Endothelial cell (in vitro differentiated cells): ENCODE measurements around the gene HHAT. TPM values are rescaled to one million over a fixed set of nuclear protein-coding genes. Genes with fewer than 3 reads are reported as not detected.
A peak's percentile ranks its signal among the peaks of the same experiment; 100 is the strongest.

Source experiments
- DNase-seq: peaks from one replicate; pipeline ENCODE4 v3.0.0; 2021; ENCODE audit warnings: low spot score
- H3K27ac Mint-ChIP-seq: one replicate; pipeline ENCODE4 v1.8.0; 2021; ENCODE audit warnings: mixed read lengths, inconsistent platforms; ENCODE audit not compliant: unreplicated experiment
- H3K27me3 Mint-ChIP-seq: one replicate; pipeline ENCODE4 v1.8.0; 2021; ENCODE audit warnings: mild to moderate bottlenecking, moderate library complexity, mixed read lengths, inconsistent platforms; ENCODE audit not compliant: unreplicated experiment
- H3K36me3 Mint-ChIP-seq: one replicate; pipeline ENCODE4 v1.8.0; 2021; ENCODE audit warnings: mild to moderate bottlenecking, low read depth, mixed read lengths, inconsistent platforms; ENCODE audit not compliant: unreplicated experiment
- H3K4me1 Mint-ChIP-seq: one replicate; pipeline ENCODE4 v1.8.0; 2021; ENCODE audit warnings: mild to moderate bottlenecking, mixed read lengths, inconsistent platforms; ENCODE audit not compliant: unreplicated experiment
- H3K4me3 Mint-ChIP-seq: one replicate; pipeline ENCODE4 v1.8.0; 2021; ENCODE audit warnings: mild to moderate bottlenecking, mixed read lengths, inconsistent platforms; ENCODE audit not compliant: unreplicated experiment
- H3K9me3 Mint-ChIP-seq: one replicate; pipeline ENCODE4 v1.8.0; 2021; ENCODE audit warnings: mixed read lengths, inconsistent platforms; ENCODE audit not compliant: unreplicated experiment
- total RNA-seq: library from RNA; stranded (reverse); fragmentation: NEBNext Ultra II Directional; extraction: Animal tissue kit (Norgen Biotek cat#: 25700); gene quantifications from one replicate; pipeline ENCODE4 v1.2.1, GENCODE V29; 2021; ENCODE audit not compliant: unreplicated experiment
- TF ChIP-seq, protein P1 (sequence below): fragments of 200-600 bp; sonication (generic); IDR thresholded peaks from one replicate; pipeline ENCODE4 v1.5.0; 2021; ENCODE audit warnings: antibody characterized with exemption; ENCODE audit not compliant: unreplicated experiment

Gene HHAT
- total RNA-seq, 1 donor from 2014 or later = 6.0 TPM

DNA sequence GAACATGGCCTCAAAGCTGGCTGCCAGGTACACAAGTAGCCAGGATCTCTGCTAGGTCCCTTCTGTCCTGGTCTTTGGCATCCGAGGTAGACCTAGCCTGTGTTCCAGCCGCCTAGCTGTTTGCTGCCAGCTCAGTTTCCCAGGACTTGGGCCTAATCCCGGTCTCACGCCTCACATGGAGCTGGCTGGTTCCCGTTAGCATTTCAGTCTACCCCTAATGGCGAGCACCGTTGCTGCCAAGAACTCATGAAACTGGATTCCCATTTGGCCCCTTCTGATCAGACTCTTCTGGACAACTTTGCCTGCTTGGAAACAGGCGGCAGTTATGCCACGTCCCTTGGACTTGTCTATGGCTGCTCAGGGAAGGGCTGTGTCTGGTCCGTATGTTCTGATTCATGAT is 26.2 kb upstream of the HHAT start:
- H3K27ac Mint-ChIP-seq = no peak overlapping the region
- peaks cover 3% of the 10 kb centered on the region for H3K27me3 Mint-ChIP-seq
- no peaks in the 10 kb centered on the region for H3K9me3 Mint-ChIP-seq
- H3K36me3 Mint-ChIP-seq = no peaks in the 10 kb centered on the region
- TF ChIP-seq, protein P1, sequence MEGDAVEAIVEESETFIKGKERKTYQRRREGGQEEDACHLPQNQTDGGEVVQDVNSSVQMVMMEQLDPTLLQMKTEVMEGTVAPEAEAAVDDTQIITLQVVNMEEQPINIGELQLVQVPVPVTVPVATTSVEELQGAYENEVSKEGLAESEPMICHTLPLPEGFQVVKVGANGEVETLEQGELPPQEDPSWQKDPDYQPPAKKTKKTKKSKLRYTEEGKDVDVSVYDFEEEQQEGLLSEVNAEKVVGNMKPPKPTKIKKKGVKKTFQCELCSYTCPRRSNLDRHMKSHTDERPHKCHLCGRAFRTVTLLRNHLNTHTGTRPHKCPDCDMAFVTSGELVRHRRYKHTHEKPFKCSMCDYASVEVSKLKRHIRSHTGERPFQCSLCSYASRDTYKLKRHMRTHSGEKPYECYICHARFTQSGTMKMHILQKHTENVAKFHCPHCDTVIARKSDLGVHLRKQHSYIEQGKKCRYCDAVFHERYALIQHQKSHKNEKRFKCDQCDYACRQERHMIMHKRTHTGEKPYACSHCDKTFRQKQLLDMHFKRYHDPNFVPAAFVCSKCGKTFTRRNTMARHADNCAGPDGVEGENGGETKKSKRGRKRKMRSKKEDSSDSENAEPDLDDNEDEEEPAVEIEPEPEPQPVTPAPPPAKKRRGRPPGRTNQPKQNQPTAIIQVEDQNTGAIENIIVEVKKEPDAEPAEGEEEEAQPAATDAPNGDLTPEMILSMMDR = no peak
- DNase-seq = no peak
- H3K4me1 Mint-ChIP-seq = no peaks in the 10 kb centered on the region
- H3K4me3 Mint-ChIP-seq = no peak overlapping the region

DNA sequence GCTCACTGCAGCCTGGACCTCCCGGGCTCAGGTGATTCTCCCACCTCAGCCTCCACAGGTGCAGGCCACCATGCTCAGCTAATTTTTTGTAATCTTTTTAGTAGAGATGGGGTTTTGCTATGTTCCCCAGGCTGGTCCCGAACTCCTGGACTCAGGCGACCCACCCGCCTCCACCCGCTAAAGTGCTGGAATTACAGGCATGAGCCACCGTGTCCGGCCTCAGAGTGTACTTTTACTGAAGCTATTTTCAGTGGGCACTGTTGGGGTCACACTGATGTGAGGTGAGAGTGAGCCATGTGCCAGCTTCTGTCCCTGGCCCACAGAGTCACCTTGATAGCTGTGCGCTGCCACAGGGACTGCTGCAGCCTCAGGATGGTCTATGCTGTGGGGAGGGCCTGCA is 25.3 kb upstream of the HHAT start:
- no peak for DNase-seq
- Mint-ChIP-seq H3K4me3 (no peak overlapping the region), H3K36me3 (no peaks in the 10 kb centered on the region), H3K27ac (no peak overlapping the region), H3K4me1 (no peaks in the 10 kb centered on the region), H3K9me3 (no peaks in the 10 kb centered on the region), H3K27me3 (peaks cover 3% of the 10 kb centered on the region)
- TF ChIP-seq, protein P1 = no peak

DNA sequence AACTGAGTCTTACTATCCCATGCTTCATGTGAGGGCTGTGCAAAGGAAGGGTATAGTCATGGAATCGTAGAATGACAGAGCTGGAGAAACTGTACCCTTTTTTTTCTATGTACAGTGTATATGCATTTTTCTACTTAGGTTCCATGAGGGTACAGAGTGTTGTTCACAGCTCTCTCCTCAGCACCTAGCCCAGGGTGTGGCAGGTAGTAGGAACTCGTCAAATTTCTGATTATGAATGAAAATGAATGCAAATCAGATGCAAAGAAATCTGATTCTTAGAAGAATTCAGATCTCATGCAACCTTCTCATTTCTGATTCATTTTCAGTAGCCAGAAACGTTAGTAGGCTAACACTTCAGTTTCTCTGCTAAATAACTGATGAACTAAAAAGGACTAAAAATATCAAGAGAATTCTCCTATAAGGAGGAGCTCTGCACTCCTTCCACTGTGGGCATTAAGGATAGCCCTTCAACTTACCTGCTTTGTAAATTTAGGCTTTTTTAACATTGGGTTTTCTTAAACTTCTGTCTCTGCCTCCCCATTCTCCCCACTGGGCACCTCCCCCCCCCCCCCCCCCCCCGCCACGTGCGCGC is 18.0 kb upstream of the HHAT start:
- no peaks in the 10 kb centered on the region for H3K36me3 Mint-ChIP-seq
- no peaks in the 10 kb centered on the region for H3K27me3 Mint-ChIP-seq
- H3K4me3 Mint-ChIP-seq = no peak overlapping the region
- H3K4me1 Mint-ChIP-seq = no peaks in the 10 kb centered on the region
- DNase-seq = no peak
- H3K9me3 Mint-ChIP-seq = no peaks in the 10 kb centered on the region
- H3K27ac Mint-ChIP-seq = no peak overlapping the region
- TF ChIP-seq, protein P1 = no peak

DNA sequence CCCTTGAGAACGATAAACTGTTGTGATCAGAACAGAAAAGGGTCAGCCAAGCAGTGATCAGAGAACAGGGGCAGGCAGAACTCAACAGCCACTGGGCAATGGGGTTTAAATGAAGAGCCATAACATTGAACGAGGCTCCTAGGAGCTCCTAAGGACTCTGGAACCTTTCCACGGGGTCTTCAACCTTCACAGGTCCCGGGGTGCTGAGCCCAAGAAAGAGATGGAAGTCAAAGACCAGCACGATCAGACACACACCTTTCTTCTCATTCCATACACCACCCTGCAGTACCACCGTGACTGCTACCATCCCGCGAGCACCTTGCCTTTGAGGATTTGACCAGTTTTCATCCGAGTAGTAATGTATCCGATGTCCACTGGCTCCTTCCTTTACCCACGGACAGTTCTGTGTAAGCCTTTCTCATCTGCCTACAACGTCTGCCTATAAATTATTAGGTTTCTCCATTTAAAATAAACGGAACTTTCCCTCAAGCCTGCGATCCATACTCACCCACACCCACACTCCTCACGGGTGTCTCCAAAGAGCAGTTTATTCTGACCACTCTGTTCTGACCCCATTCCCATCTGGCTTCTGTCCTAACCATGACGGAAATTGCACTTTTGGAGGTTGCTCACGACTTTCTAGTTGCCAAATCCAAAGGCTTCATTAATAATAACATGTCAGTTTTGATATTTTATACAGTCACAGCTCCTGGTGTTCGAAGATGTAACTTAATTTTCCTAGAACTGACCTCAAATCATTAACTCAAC is 16.8 kb upstream of the HHAT start:
- peak overlapping the region; percentile 91 for H3K4me3 Mint-ChIP-seq
- no peaks in the 10 kb centered on the region for H3K4me1 Mint-ChIP-seq
- H3K27me3 Mint-ChIP-seq = no peaks in the 10 kb centered on the region
- TF ChIP-seq, protein P1 = no peak
- no peak for DNase-seq
- no peaks in the 10 kb centered on the region for H3K36me3 Mint-ChIP-seq
- no peak overlapping the region for H3K27ac Mint-ChIP-seq
- H3K9me3 Mint-ChIP-seq = no peaks in the 10 kb centered on the region

DNA sequence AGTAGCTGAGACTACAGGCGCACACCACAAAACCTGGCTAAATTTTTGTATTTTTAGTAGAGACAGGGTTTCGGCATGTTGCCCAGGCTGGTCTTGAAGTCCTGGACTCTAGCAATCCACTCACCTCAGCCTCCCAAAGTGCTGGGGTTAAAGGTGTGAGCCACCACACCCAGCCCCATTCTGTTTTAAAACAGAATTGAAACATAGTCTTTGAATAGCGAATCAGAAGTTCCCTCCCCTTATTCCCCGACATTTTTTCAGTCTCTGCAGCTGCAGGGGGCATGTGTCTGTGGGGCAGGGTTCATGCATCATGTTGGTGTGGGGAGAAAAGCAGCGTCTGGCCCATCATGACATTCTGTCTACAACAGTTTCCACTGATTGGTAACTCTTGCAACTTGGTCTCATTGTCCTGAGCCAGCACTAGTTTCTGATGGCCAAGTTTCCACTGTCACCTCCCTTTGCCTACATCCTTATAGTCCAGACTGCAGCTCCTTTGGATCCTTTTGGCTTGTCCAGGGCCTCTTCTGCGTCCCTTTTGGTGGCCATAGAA is 15.6 kb upstream of the HHAT start:
- Mint-ChIP-seq H3K4me3 (no peak overlapping the region), H3K9me3 (no peaks in the 10 kb centered on the region), H3K36me3 (no peaks in the 10 kb centered on the region), H3K27ac (no peak overlapping the region), H3K4me1 (no peaks in the 10 kb centered on the region), H3K27me3 (no peaks in the 10 kb centered on the region)
- TF ChIP-seq, protein P1 = no peak
- no peak for DNase-seq
